Stimulated activated CD8-positive, alpha-beta memory T cell treated with anti-CD3 and anti-CD28 coated beads, Interleukin-15, amount 100 ng/mL, for 24 hours (primary cell): ENCODE data around the gene AMACR.

Experiments used
- DNase-seq: peaks from one replicate; pipeline ENCODE4 v3.0.0-alpha.2; 2020; ENCODE audit warnings: low read depth

The AMACR gene

GRCh38 chr5:34007201-34007620 lies 639 bp downstream of the AMACR start:
- DNase-seq, result no peak

DNA sequence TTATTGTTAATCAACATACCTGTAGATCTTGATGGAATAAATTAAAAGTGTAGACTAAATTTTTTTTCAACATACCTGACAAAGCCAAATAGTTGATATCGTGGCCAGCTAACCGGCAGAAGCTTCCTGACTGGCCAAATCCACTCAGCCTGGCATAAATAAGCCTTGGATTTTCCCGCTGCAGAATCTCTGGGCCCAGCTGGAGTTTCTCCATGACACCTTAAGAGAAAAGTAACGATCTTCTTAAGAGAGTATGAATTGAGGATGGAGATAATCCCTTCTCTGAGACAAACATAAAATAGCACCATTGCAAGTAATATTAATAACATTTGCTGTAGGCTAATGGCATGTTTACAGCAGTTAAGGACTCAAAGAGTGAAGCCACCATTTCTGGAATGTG lies 2.2 kb downstream of the AMACR start:
- no peak for DNase-seq

DNA sequence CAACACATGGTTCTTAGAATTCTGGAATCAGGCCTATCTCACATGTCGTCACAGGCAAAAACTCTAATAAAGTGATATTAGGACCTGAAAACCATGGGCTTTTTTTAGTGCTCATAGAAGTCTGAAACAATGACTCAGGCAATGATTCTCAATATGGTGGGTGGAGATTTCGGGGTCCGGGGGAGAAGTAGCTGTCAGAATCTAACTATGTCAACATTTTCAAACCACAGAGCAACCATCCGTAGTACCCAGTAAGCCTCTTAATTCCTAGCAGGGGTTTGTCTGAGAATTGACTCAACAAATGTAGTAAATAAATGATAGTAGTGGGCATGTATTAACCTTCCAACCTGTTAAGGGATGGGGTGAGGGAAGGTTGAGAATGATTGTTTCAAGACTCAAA lies 2.6 kb downstream of the AMACR start:
- no peak for DNase-seq

GRCh38 chr5:34003941-34004340 lies 3.9 kb downstream of the AMACR start:
- no peak for DNase-seq

GRCh38 chr5:34002629-34003328 lies 5.1 kb downstream of the AMACR start:
- no peak for DNase-seq

DNA sequence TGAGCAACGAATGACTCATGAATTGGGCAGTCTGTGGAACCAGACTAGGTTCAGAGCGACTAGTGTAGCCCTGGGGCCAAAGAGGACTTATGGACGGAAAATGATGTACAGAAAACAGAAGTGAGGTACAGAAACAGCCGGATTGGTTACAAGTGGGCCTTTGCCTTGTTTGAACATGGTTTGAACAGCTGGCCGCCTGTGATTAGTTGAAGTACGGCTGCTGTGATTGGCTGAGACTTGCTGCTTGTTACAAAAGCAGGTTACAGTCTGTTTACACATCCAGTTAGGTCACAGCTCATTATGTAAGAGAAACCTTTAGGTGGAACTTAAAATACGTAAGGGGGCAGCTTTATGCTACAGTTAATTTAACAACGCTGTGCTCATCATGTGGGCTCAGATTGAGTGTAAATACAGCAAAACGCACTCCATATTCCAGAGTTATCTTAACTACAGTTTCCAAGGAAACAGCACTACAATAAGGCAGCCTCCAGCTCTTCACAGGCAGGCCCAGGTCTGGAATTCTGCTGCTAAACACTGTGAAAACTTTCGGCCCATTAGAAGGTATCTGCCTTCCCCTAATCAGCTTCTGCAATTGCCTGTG lies 6.5 kb downstream of the AMACR start:
- DNase-seq, result no peak

- DNase-seq, result no peak
Measured at GRCh38 chr5:33999978-34000377, 7.9 kb downstream of the AMACR start.

- no peak for DNase-seq
Measured at GRCh38 chr5:33997331-33997983, 10.4 kb downstream of the AMACR start.

DNA sequence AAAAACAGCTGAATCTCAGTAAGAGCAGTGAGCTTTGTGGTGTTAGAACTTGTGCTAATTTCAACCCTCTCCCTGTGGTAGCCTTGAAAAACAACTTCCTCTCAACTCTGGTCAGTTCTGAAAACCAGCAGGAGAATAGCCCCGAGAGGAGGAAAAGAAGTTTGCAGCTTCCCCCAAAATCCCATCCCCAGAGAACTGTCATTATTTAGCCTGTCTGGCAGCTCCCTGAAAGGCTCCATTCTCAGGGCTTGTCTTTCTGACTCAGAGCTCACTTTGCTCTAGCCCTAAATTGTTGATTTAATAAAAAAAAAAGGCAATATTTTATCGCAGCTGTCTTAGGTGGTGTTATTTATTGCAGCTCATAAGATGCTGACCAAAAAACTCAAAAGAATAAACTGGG lies 12.0 kb downstream of the AMACR start:
- no peak for DNase-seq

- no peak for DNase-seq
Measured at GRCh38 chr5:33994845-33995244, 13.0 kb downstream of the AMACR start.

DNA sequence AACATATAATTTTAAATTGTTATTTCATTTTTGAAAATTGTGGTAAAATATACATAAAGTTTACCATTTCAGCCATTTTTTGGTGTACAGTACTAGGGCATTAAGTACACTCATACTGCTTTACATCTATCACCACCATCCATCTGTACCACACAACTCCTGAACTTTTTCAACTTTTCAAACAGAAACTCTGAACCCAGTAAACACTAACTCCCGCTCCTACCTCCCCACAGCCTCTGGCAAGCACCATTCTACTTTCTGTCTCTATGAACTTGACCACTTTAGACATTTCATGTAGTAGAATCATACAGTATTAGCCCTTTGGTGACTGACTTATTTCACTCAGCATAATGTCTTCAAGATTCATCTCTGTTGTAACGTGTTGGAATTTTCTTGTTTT lies 15.0 kb downstream of the AMACR start:
- DNase-seq, result no peak

DNA sequence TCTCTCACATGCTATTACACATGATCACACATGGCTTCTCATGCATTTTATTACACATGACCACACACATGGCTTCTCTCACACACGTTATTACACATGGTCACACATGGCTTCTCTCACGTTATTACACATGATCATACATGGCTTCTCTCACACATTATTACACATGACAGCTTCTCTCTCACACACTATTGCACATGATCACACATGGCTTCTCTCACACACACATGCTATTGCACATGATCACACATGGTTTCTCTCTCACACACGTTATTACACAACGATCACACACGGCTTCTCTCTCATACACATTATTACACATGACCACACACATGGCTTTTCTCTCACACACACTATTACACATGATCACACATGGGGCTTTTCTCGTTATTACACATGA lies 22.4 kb downstream of the AMACR start:
- no peak for DNase-seq

- no peak for DNase-seq
Measured at GRCh38 chr5:33984671-33985124, 23.2 kb downstream of the AMACR start, which contains the start of gene SLC45A2. Gene SLC45A2 (minus strand): TSS chr5:33984693. CDS start chr5:33984583, 110 bp downstream.

DNA sequence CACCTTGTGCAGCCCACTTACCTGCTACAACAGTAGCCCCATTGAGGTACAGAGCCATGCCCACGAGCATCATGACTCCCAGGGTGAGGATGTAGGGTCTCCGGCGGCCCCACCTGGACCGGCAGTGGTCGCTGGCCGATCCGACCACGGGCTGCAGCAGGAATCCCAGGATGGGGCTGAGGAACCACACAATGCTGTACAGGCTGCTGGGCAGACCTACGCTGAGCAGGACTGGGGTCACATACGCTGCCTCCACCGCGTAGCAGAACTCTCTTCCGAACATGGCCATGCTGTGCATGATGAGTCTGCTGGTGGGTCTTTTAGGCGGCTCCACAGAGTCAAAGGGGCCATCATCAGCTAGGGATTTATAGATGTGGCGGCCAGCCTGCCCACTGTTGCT lies 23.7 kb downstream of the AMACR start:
- no peak for DNase-seq

DNA sequence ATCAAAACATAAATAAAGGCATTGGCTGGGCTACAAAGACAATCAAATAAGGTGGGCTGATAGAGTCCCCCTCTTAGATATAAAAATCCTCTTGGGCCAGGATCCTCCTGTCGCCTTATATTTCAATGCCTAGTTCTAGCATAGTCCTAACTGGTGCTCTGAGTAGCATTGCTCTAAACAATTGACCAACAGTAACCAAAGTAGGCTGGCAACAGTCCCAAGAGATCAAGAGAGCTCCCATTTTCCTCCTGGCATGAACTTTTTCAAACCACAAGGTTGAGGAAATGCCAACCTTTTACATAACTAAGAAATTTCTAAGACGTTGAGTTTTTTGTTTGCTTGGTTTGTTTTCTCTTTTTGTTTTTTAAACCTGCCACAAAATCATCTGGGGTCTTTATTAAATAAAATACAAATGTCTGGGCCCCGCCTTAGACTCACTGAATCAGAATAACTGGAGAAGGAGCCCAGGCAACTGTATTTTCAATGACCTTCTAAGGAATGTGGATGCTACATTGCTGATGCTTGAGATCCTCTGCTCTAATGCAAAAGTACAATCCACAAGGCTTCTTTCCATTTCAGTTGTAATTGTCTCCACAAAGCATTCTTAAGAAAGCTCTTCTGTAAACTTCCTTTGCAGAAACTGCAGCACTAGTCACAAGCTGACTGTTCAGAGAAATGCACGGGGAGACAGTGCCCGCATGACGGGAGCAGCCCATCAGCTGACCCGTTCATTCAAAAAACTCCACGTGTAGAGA lies 26.3 kb downstream of the AMACR start:
- DNase-seq, result no peak

GRCh38 chr5:33980030-33980429 lies 27.8 kb downstream of the AMACR start:
- no peak for DNase-seq

DNA sequence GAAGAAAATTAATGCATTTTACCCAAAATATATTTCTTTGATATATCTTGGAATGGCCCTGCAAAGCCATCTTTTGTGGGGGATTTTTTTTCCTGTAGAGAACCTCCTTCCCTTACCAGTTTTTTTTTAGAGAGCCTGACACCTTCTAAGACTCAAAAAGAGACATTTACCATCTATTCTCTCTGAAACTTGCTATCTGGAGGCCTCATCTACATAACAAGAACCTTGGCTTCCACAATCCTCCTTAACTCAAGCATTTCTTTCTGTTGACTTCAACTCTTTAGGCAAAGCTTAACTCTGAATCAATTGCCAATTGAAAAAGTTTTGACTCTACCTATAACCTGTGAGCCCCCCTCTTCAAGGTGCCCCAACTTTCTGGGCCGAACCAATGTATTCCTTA lies 29.5 kb downstream of the AMACR start:
- DNase-seq, result no peak

GRCh38 chr5:33976307-33976706 lies 31.5 kb downstream of the AMACR start:
- no peak for DNase-seq

DNA sequence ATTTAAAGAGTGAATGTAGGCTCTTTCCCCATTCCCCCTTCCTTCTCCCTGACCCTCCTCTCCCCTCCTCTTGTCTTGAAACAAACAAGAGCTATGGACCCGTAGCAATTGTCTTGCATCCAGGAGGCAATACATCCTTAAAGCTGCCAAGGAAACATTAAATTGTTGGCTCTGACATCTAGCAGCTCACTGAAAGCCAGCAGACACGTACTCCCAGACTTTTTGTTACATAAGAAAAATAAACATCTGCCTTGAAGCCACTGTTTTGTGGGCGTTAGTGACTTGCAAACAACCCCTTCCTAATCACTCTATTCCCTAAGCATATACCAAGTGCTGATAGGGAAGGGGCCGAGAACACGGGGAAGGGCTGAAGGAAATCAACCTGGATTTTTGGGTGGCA lies 32.0 kb downstream of the AMACR start:
- DNase-seq, result no peak

DNA sequence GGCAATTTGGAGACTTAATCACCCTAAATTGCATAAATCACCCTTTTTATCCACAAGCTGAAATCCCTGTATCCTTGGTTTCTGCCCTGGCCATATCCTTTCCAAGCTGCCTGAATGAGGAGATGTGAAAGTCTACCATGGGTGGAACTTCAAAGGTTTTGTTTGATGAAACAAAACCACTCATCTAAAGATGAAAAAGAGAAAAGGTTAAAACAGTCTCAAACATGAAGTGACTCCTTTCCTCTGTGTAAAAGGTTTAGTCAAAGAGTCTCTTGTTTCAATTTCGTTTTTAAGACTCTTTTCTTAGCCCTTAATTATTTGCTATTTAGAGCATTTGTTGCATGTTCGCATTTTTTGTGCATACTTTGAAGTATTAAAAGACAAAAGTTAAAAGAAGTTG lies 34.6 kb downstream of the AMACR start:
- no peak for DNase-seq

- no peak for DNase-seq
Measured at GRCh38 chr5:33969572-33970452, 38.0 kb downstream of the AMACR start.
